ENCODE data around the gene PRKRA. TPM values are rescaled to one million over a fixed set of nuclear protein-coding genes. Genes with fewer than 3 reads are reported as not detected.

PRKRA gene
- total and polyA plus RNA-seq, 2 of the 13 experiments (the other 11 are each of a cell fraction or from before 2014, with no cell fraction given), result 53.1 to 74.7 TPM

- no peak for TF ChIP-seq ATF5 (CRISPR knock-in tag; IDR thresholded peaks at IDR 0.05; ENCODE audit: low read depth)
- peak; percentile 90 for TF ChIP-seq PHF21A (CRISPR knock-in tag; IDR thresholded peaks at IDR 0.05)
- TF ChIP-seq EZH2 (conservative IDR thresholded peaks at IDR 0.05; ENCODE audit: low read depth, low read length), result no peak
- TF ChIP-seq KLF15 (CRISPR knock-in tag; IDR thresholded peaks at IDR 0.05; ENCODE audit: borderline replicate concordance), result peak; percentile 60; the same call in 1 of the 2 replicates
- TF ChIP-seq MTA3 (CRISPR knock-in tag; IDR thresholded peaks at IDR 0.05), result no peak
- no peak for TF ChIP-seq GZF1 (CRISPR knock-in tag; IDR thresholded peaks at IDR 0.05)
- peak; percentile 32 for TF ChIP-seq DMAP1 (CRISPR knock-in tag; IDR thresholded peaks at IDR 0.05)
- TF ChIP-seq POLR2AphosphoS5 (IDR thresholded peaks at IDR 0.05; ENCODE audit: low read depth, low read length), result peak; percentile 51
- TF ChIP-seq CREM (IDR thresholded peaks at IDR 0.05), result no peak
- no peak for TF ChIP-seq CREM (CRISPR knock-in tag; IDR thresholded peaks at IDR 0.05)
- TF ChIP-seq ZNF607 (CRISPR knock-in tag; IDR thresholded peaks at IDR 0.05; ENCODE audit: borderline replicate concordance), result 0 out of 2 replicates have a peak, but pooled peaks have one; percentile 44
- peak; percentile 69 for TF ChIP-seq TAF1 (CRISPR knock-in tag; IDR thresholded peaks at IDR 0.05)
- 0 out of 2 replicates have a peak, but pooled peaks have one; percentile 23 for TF ChIP-seq FOXK1 (CRISPR knock-in tag; IDR thresholded peaks at IDR 0.05; ENCODE audit: borderline replicate concordance, low read depth)
- no peak for TF ChIP-seq ZKSCAN1 (IDR thresholded peaks at IDR 0.05; ENCODE audit: low read length)
- TF ChIP-seq ZNF724P (CRISPR knock-in tag; IDR thresholded peaks at IDR 0.05; ENCODE audit: borderline replicate concordance), result peak; percentile 30; the same call in 1 of the 2 replicates
- peak; percentile 61; the same call in 1 of the 2 replicates for TF ChIP-seq BORCS8-MEF2B (CRISPR knock-in tag; IDR thresholded peaks at IDR 0.05)
- TF ChIP-seq ZBTB46 (CRISPR knock-in tag; IDR thresholded peaks at IDR 0.05; ENCODE audit: borderline replicate concordance), result no peak
- TF ChIP-seq FOXK2 (IDR thresholded peaks at IDR 0.05), result no peak
- peak; percentile 12 for TF ChIP-seq TEAD3 (CRISPR knock-in tag; optimal IDR thresholded peaks at IDR 0.05; ENCODE audit: borderline replicate concordance)
- no peak for TF ChIP-seq ZNF382 (CRISPR knock-in tag; IDR thresholded peaks at IDR 0.05; ENCODE audit: borderline replicate concordance)
- peak; percentile 95 for TF ChIP-seq ZMYM4 (CRISPR knock-in tag; IDR thresholded peaks at IDR 0.05)
- no peak for TF ChIP-seq JUNB (CRISPR knock-in tag; IDR thresholded peaks at IDR 0.05; ENCODE audit: borderline replicate concordance)
- 0 out of 2 replicates have a peak, but pooled peaks have one; percentile 30 for TF ChIP-seq MTA1 (CRISPR knock-in tag; IDR thresholded peaks at IDR 0.05; ENCODE audit: borderline replicate concordance)
- TF ChIP-seq ZNF775 (CRISPR knock-in tag; IDR thresholded peaks at IDR 0.05; ENCODE audit: borderline replicate concordance), result no peak
- TF ChIP-seq ATM (IDR thresholded peaks at IDR 0.05; ENCODE audit: borderline replicate concordance), result no peak
- peak; percentile 36; the same call in 1 of the 2 replicates for TF ChIP-seq ZNF460 (CRISPR knock-in tag; IDR thresholded peaks at IDR 0.05; ENCODE audit: borderline replicate concordance)
Observed at GRCh38 chr2:178480227-178481181, 29.5 kb upstream of the PRKRA start, which contains the start of gene PLEKHA3 (continued).
